HS-27A (cell line): ENCODE data around the gene MIX23.

ENCODE experiments used
- DNase-seq: peaks from one replicate; pipeline ENCODE4 v3.0.0-alpha.2; 2012; ENCODE audit warnings: low read depth, missing footprints

MIX23 gene

GRCh38 chr3:122382888-122383666, at the start of gene MIX23:
TSS of gene MIX23 (minus strand) at chr3:122383231. CDS start at chr3:122383224, 7 bp downstream.
- peak; percentile 77 for DNase-seq

- no peak for DNase-seq
Observed at GRCh38 chr3:122430371-122430770, 47.3 kb upstream of the MIX23 start.

GRCh38 chr3:122427857-122428471, 44.9 kb upstream of the MIX23 start:
- no peak for DNase-seq

- DNase-seq = no peak
Observed at GRCh38 chr3:122421836-122422235, 38.8 kb upstream of the MIX23 start.

- no peak for DNase-seq
Observed at GRCh38 chr3:122421101-122421500, 38.1 kb upstream of the MIX23 start.

GRCh38 chr3:122416966-122417365, 33.9 kb upstream of the MIX23 start:
- no peak for DNase-seq

GRCh38 chr3:122415762-122416654, 33.0 kb upstream of the MIX23 start, which contains the start of gene WDR5B:
TSS of gene WDR5B (minus strand) at chr3:122416062. CDS start at chr3:122415528, 534 bp downstream.
- DNase-seq = peak; percentile 93

GRCh38 chr3:122415104-122415744, 32.2 kb upstream of the MIX23 start:
- DNase-seq = peak; percentile 19

- DNase-seq = no peak
Observed at GRCh38 chr3:122414391-122414790, 31.4 kb upstream of the MIX23 start.

- no peak for DNase-seq
Observed at GRCh38 chr3:122410639-122411038, 27.6 kb upstream of the MIX23 start.

- DNase-seq = no peak
Observed at GRCh38 chr3:122410111-122410510, 27.1 kb upstream of the MIX23 start.

- no peak for DNase-seq
Observed at GRCh38 chr3:122409446-122409845, 26.4 kb upstream of the MIX23 start.

GRCh38 chr3:122407946-122408345, 24.9 kb upstream of the MIX23 start:
- no peak for DNase-seq

- no peak for DNase-seq
Observed at GRCh38 chr3:122406198-122406597, 23.2 kb upstream of the MIX23 start.

GRCh38 chr3:122405015-122405414, 22.0 kb upstream of the MIX23 start:
- DNase-seq = no peak

- DNase-seq = no peak
Observed at GRCh38 chr3:122403489-122403888, 20.5 kb upstream of the MIX23 start.

GRCh38 chr3:122398920-122399319, 15.9 kb upstream of the MIX23 start:
- DNase-seq = no peak

GRCh38 chr3:122397201-122397600, 14.2 kb upstream of the MIX23 start:
- no peak for DNase-seq

GRCh38 chr3:122396511-122396910, 13.5 kb upstream of the MIX23 start:
- DNase-seq = no peak

GRCh38 chr3:122395582-122395981, 12.6 kb upstream of the MIX23 start:
- DNase-seq = no peak

- no peak for DNase-seq
Observed at GRCh38 chr3:122394173-122394572, 11.1 kb upstream of the MIX23 start.
